Left ventricle myocardium inferior (tissue), 1 donor: ENCODE data around the gene KCTD19. TPM values are rescaled to one million over a fixed set of nuclear protein-coding genes. Genes with fewer than 3 reads are reported as not detected.

Source experiments
- DNase-seq: peaks from one replicate; pipeline ENCODE4 v3.0.0-alpha.2; 2020
- H3K27ac ChIP-seq: fragments of 200-600 bp; replicated peaks from 2 replicates; pipeline ENCODE4 v1.8.0; 2021
- H3K27me3 ChIP-seq: fragments of 200-600 bp; 2 replicates; pipeline ENCODE4 v1.8.0; 2021; ENCODE audit warnings: low read depth
- H3K36me3 ChIP-seq: fragments of 200-600 bp; 2 replicates; pipeline ENCODE4 v1.8.0; 2021
- H3K4me1 ChIP-seq: fragments of 200-600 bp; 2 replicates; pipeline ENCODE4 v1.8.0; 2021
- H3K4me3 ChIP-seq: fragments of 200-600 bp; 2 replicates; pipeline ENCODE4 v1.8.0; 2021; ENCODE audit warnings: mild to moderate bottlenecking, moderate library complexity
- H3K9me3 ChIP-seq: fragments of 200-600 bp; replicated peaks from 2 replicates; pipeline ENCODE4 v1.8.0; 2021
- intact Hi-C: fragments of 100-400 bp; cut with micrococcal nuclease; formaldehyde crosslinking; loops from one replicate; pipeline ENCODE4 v1.11.0; 2022
- total RNA-seq: library from RNA; stranded (reverse); fragmentation: NEBNext Ultra II Directional; extraction: Animal tissue kit (Norgen Biotek cat#: 25700); gene quantifications from one replicate; pipeline ENCODE4 v1.2.1, GENCODE V29; 2021
- TF ChIP-seq, protein P1 (sequence below): fragments of 200-600 bp; IDR thresholded peaks from 2 replicates; pipeline ENCODE4 v1.8.0; 2021; ENCODE audit warnings: antibody characterized with exemption, mild to moderate bottlenecking, borderline replicate concordance
- donor health status: DM: no; HTN: yes; CAD: no; lungs with severe emphysema.

Gene KCTD19
- total RNA-seq, 1 donor from 2014 or later, result not detected

GRCh38 chr16:67249178-67250044 lies 77.1 kb downstream of the KCTD19 start:
- no peak for DNase-seq
- peaks cover 52% of the 10 kb centered on the region for H3K4me1 ChIP-seq
- TF ChIP-seq, protein P1, sequence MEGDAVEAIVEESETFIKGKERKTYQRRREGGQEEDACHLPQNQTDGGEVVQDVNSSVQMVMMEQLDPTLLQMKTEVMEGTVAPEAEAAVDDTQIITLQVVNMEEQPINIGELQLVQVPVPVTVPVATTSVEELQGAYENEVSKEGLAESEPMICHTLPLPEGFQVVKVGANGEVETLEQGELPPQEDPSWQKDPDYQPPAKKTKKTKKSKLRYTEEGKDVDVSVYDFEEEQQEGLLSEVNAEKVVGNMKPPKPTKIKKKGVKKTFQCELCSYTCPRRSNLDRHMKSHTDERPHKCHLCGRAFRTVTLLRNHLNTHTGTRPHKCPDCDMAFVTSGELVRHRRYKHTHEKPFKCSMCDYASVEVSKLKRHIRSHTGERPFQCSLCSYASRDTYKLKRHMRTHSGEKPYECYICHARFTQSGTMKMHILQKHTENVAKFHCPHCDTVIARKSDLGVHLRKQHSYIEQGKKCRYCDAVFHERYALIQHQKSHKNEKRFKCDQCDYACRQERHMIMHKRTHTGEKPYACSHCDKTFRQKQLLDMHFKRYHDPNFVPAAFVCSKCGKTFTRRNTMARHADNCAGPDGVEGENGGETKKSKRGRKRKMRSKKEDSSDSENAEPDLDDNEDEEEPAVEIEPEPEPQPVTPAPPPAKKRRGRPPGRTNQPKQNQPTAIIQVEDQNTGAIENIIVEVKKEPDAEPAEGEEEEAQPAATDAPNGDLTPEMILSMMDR, result no peak
- intact Hi-C loops, result no loop called here
- peak overlapping the region; percentile 98 for H3K27ac ChIP-seq
- peak overlapping the region; percentile 88 for H3K4me3 ChIP-seq
- no peaks in the 10 kb centered on the region for H3K9me3 ChIP-seq
- no peaks in the 10 kb centered on the region for H3K36me3 ChIP-seq
- H3K27me3 ChIP-seq, result peaks cover 15% of the 10 kb centered on the region

GRCh38 chr16:67248401-67249177 lies 78.0 kb downstream of the KCTD19 start, which contains the start of gene SLC9A5:
SLC9A5 (plus strand) TSS chr16:67248979; CDS start chr16:67249015, 36 bp downstream.
- Histone ChIP-seq H3K27me3 (peaks cover 15% of the 10 kb centered on the region), H3K4me3 (peak within 1 kb of the TSS; percentile 88), H3K36me3 (no peaks in the 10 kb centered on the region), H3K4me1 (peaks cover 60% of the 10 kb centered on the region), H3K9me3 (no peaks in the 10 kb centered on the region), H3K27ac (peak within 1 kb of the TSS; percentile 98)
- TF ChIP-seq, protein P1, result peak; percentile 38
- peak; percentile 32 for DNase-seq
- intact Hi-C loops, result no loop called here

GRCh38 chr16:67248073-67248400 lies 78.5 kb downstream of the KCTD19 start:
- no peaks in the 10 kb centered on the region for H3K36me3 ChIP-seq
- DNase-seq, result no peak
- H3K4me1 ChIP-seq, result peaks cover 65% of the 10 kb centered on the region
- peak overlapping the region; percentile 98 for H3K27ac ChIP-seq
- H3K9me3 ChIP-seq, result no peaks in the 10 kb centered on the region
- H3K27me3 ChIP-seq, result peaks cover 15% of the 10 kb centered on the region
- TF ChIP-seq, protein P1, result no peak
- intact Hi-C loops, result no loop called here
- H3K4me3 ChIP-seq, result peak overlapping the region; percentile 88

- DNase-seq, result peak; percentile 99
- Histone ChIP-seq H3K9me3 (no peaks in the 10 kb centered on the region), H3K4me1 (peaks cover 71% of the 10 kb centered on the region), H3K27ac (peak within 1 kb of the TSS; percentile 98), H3K27me3 (peaks cover 15% of the 10 kb centered on the region), H3K4me3 (peak within 1 kb of the TSS; percentile 88), H3K36me3 (no peaks in the 10 kb centered on the region)
- TF ChIP-seq, protein P1, result no peak
- intact Hi-C loops, result no loop called here
Measured at GRCh38 chr16:67247192-67248072, 79.1 kb downstream of the KCTD19 start, which contains the start of gene FHOD1. FHOD1 (minus strand) TSS chr16:67247481; CDS start chr16:67247410, 71 bp downstream.

GRCh38 chr16:67246756-67247191 lies 79.8 kb downstream of the KCTD19 start:
- intact Hi-C loops, result no loop called here
- H3K36me3 ChIP-seq, result no peaks in the 10 kb centered on the region
- peaks cover 78% of the 10 kb centered on the region for H3K4me1 ChIP-seq
- peak overlapping the region; percentile 98 for H3K27ac ChIP-seq
- peak; percentile 52 for DNase-seq
- peak overlapping the region; percentile 88 for H3K4me3 ChIP-seq
- no peaks in the 10 kb centered on the region for H3K9me3 ChIP-seq
- TF ChIP-seq, protein P1, result no peak
- peaks cover 15% of the 10 kb centered on the region for H3K27me3 ChIP-seq
